ENCODE measurements around the gene NAGPA.

Gene NAGPA

GRCh38 chr16:5071341-5071680 is 37.6 kb upstream of the NAGPA start:
- no peak for TF ChIP-seq RAD21 (IDR thresholded peaks at IDR 0.05; ENCODE audit: low read depth)
- no peak for TF ChIP-seq REST (IDR thresholded peaks at IDR 0.05; ENCODE audit: low read depth)
- TF ChIP-seq USF1 (IDR thresholded peaks at IDR 0.05), result no peak
- no peak for TF ChIP-seq ZBTB7A (IDR thresholded peaks at IDR 0.05; ENCODE audit: low read depth)
- TF ChIP-seq TCF12 (IDR thresholded peaks at IDR 0.05; ENCODE audit: low read depth), result no peak
- TF ChIP-seq CREB1 (IDR thresholded peaks at IDR 0.05; ENCODE audit: low read depth), result no peak
- TF ChIP-seq CEBPB (IDR thresholded peaks at IDR 0.05), result no peak
- no peak for TF ChIP-seq TAF1 (IDR thresholded peaks at IDR 0.05; ENCODE audit: low read depth)
- no peak for TF ChIP-seq FOXM1 (IDR thresholded peaks at IDR 0.05; ENCODE audit: borderline replicate concordance, low read depth)
- TF ChIP-seq EP300 (IDR thresholded peaks at IDR 0.05; ENCODE audit: borderline replicate concordance), result no peak
- no peak for TF ChIP-seq NFIC (IDR thresholded peaks at IDR 0.05)
- TF ChIP-seq EGR1 (IDR thresholded peaks at IDR 0.05), result no peak

GRCh38 chr16:5070431-5071186 is 36.9 kb upstream of the NAGPA start:
- TF ChIP-seq TAF1 (IDR thresholded peaks at IDR 0.05; ENCODE audit: low read depth) (no peak), REST (IDR thresholded peaks at IDR 0.05; ENCODE audit: low read depth) (no peak), TEAD4 (IDR thresholded peaks at IDR 0.05) (no peak), USF1 (IDR thresholded peaks at IDR 0.05) (no peak), CEBPB (IDR thresholded peaks at IDR 0.05) (no peak)

GRCh38 chr16:5069854-5070253 is 36.1 kb upstream of the NAGPA start:
- no peak for TF ChIP-seq FOXM1 (IDR thresholded peaks at IDR 0.05; ENCODE audit: borderline replicate concordance, low read depth)

GRCh38 chr16:5069048-5069447 is 35.3 kb upstream of the NAGPA start:
- no peak for TF ChIP-seq USF1 (IDR thresholded peaks at IDR 0.05)
- TF ChIP-seq TEAD4 (IDR thresholded peaks at IDR 0.05), result no peak
- TF ChIP-seq TCF12 (IDR thresholded peaks at IDR 0.05; ENCODE audit: low read depth), result no peak
- TF ChIP-seq FOXM1 (IDR thresholded peaks at IDR 0.05; ENCODE audit: borderline replicate concordance, low read depth), result no peak
- no peak for TF ChIP-seq ZBTB7A (IDR thresholded peaks at IDR 0.05; ENCODE audit: low read depth)
- TF ChIP-seq EGR1 (IDR thresholded peaks at IDR 0.05), result no peak

- TF ChIP-seq RAD21 (IDR thresholded peaks at IDR 0.05; ENCODE audit: low read depth) (no peak), YY1 (IDR thresholded peaks at IDR 0.05; ENCODE audit: low read depth) (no peak), MAX (IDR thresholded peaks at IDR 0.05) (no peak), EGR1 (IDR thresholded peaks at IDR 0.05) (no peak), USF1 (IDR thresholded peaks at IDR 0.05) (no peak), TCF12 (IDR thresholded peaks at IDR 0.05; ENCODE audit: low read depth) (no peak), EP300 (IDR thresholded peaks at IDR 0.05; ENCODE audit: borderline replicate concordance) (no peak), ZBTB7A (IDR thresholded peaks at IDR 0.05; ENCODE audit: low read depth) (no peak), NFIC (IDR thresholded peaks at IDR 0.05) (no peak), CREB1 (IDR thresholded peaks at IDR 0.05; ENCODE audit: low read depth) (no peak), CEBPB (IDR thresholded peaks at IDR 0.05) (no peak), FOXM1 (IDR thresholded peaks at IDR 0.05; ENCODE audit: borderline replicate concordance, low read depth) (no peak)
Observed at GRCh38 chr16:5066511-5066910, 32.8 kb upstream of the NAGPA start.

- TF ChIP-seq TAF1 (IDR thresholded peaks at IDR 0.05; ENCODE audit: low read depth) (no peak), REST (IDR thresholded peaks at IDR 0.05; ENCODE audit: low read depth) (no peak), TEAD4 (IDR thresholded peaks at IDR 0.05) (no peak), USF1 (IDR thresholded peaks at IDR 0.05) (no peak), CREB1 (IDR thresholded peaks at IDR 0.05; ENCODE audit: low read depth) (no peak), EP300 (IDR thresholded peaks at IDR 0.05; ENCODE audit: borderline replicate concordance) (no peak), FOXM1 (IDR thresholded peaks at IDR 0.05; ENCODE audit: borderline replicate concordance, low read depth) (no peak), RAD21 (IDR thresholded peaks at IDR 0.05; ENCODE audit: low read depth) (no peak), EGR1 (IDR thresholded peaks at IDR 0.05) (no peak), TCF12 (IDR thresholded peaks at IDR 0.05; ENCODE audit: low read depth) (no peak), NFIC (IDR thresholded peaks at IDR 0.05) (no peak), CEBPB (IDR thresholded peaks at IDR 0.05) (no peak), MAX (IDR thresholded peaks at IDR 0.05) (no peak), YY1 (IDR thresholded peaks at IDR 0.05; ENCODE audit: low read depth) (no peak), ZBTB7A (IDR thresholded peaks at IDR 0.05; ENCODE audit: low read depth) (no peak)
Observed at GRCh38 chr16:5065813-5066212, 32.1 kb upstream of the NAGPA start, which contains the start of gene C16orf89. Gene C16orf89 (minus strand): TSS chr16:5065956. CDS start chr16:5065908, 48 bp downstream.

All from Ishikawa (cell line).